Measurements from ENCODE around the gene GSG1L. TPM values are rescaled to one million over a fixed set of nuclear protein-coding genes. Genes with fewer than 3 reads are reported as not detected.

GSG1L gene
- total RNA-seq, 1 donor: not detected

DNA sequence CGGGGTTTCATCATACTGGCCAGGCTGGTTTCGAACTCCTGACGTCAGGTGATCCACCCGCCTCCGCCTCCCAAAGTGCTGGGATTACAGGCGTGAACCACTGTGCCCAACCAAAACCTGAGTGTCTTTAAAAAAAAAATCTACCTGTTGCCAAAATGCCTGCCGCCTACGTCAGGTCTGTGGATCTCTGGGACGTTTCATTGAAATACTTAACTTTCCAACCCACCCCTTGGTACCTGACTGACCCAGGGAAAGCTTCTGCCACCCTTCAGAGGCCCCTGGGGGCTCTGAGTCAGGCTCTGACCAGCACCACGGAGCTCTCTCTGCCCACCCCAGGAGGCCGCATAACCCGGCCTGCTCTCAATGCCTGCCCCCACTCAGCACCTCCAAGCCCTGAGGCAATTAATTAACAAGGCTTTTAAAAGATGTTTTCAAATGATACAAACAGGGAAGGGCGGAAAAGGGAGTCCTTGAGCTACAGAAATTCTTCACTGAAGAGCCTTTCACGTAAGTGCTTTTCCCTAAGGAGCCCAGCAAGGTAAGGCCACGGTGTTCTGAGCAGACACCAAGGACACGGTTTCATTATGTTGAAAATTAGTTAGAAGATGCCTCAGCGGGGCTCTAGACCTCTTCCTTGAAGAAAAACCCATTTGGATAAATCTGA, 29.3 kb upstream of the GSG1L start:
- DNase-seq (ENCODE audit: low read depth in 2 of 3, low spot score in 2 of 3): no peak

DNA sequence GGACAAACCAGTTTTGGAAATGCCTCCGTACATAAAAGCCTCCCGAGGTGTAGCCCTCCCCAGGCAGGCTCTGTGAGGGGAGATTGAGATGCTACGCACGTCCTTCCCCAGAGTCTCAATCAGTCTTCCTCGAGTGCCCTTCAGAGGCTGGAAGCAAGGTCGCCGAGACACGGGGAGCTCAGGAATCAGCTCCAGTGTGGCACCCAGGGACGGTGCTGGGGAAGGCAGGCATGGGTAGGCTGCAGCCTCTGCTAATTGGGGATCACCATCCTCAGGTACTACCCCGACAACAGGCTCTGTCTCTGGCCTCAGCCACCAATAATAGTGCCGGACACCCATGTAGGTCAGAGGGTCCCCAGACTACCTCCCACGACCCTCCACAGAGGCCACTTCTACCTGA, 28.1 kb upstream of the GSG1L start:
- DNase-seq (ENCODE audit: low read depth in 2 of 3, low spot score in 2 of 3): no peak

DNA sequence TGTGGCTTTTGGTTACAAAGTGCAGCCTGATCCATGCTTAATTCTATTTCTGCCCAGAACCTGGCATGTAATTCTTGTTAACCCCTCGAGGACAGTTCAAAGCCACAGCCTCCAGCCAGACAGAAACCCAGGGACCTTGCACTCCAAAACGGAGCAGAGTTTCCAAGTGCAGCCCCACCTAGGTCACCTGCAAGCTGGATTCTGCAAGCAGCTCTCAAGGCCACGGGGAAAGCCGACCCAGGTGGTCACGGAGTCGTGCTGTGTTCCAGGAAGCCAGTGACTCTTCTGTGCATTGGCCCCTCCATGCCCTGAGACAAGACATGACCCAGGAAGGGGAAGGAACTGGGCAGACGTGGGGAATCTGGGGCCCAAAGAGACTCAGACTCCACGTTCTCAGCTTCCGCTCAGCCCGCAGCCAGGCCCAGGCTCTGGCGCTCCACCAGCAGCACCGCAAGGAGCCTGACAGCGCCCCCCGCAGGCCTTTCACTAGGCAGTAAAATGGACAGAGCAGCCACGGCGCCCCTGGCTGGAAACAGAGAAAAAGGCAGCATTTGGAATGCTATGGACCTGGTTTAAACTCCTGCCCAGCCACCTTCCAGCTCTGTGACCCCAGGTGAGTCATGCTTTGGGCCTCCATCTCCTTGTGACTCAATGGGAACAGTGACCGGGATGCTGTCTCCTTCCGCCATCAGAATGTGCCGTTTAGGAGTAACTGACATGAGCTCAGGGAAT, 27.3 kb upstream of the GSG1L start:
- no peak for DNase-seq (ENCODE audit: low read depth in 2 of 3, low spot score in 2 of 3)

DNA sequence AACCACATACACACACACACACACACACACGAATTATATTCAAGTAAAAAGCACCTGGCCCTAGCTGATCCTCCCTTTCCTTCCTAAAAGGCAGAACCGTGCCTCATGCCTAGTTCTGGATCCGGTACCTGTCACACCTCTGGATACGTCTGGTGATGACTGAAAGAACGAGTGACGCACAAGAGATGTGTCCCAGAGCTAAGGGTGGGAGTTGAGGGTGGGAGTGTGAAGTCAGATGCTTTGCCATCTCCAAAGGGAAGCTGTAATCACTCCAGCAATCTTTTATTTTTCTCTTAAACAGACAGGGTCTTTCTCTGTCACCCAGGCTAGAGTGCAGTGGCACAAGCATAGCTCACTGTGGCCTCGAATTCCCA, 26.5 kb upstream of the GSG1L start:
- no peak for DNase-seq (ENCODE audit: low read depth in 2 of 3, low spot score in 2 of 3)

DNA sequence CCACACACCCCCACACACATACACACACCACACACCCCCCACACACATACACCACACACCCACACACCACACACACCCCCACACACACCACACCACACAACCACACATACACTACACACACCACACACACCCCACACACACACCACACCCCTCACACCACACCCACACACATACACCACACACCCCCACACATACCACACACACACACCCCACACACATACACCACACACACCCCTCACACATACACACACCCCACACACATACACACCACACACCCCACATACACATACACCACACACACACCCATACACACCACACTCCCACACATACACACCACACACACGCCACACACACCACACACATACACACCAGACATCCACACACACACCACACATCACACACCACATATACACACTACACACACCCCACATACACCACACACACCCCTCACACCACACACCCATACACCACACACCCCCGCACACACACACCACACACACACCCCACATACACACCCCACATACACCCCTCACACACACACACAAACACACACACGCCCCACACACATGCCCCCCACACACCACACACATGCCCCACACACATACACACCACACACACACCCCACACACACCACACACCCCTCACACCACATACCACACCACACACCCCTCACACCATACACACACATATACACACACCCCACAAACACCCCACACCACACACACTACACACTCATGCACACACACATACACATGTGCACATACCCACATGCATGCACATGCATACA, 25.9 kb upstream of the GSG1L start:
- DNase-seq (ENCODE audit: low read depth in 2 of 3, low spot score in 2 of 3): no peak

DNA sequence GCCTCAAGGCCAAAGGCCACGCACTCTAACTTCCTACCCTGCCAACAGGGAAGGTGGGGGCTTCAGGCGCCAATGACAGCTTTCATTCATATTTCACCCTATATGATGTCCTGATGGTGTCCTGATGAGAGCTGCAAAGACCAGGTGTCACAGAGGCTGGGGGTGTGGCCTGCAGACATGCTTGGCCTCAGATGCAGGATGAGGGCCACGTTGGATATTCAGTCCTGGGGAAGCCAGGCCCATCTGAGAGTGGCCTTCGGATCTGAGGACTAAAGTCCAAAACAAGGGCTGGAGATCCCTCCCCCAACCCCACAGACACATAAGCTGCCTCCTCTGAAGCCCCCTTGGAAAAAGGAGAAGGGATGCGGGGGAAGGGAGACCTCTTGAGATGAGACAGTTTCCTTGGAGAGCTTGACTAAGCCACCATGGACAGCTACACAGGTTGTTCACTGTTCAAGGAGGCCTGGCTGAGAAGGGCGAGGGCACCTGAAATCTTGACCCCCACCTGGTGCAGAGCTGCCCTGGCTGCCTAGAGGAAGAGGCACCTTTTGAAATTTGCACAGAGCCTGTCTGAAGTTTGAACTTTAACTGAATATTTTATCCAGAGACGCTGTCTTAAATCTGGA, 24.3 kb upstream of the GSG1L start:
- DNase-seq (ENCODE audit: low read depth in 2 of 3, low spot score in 2 of 3): peak in 1 of 3 donors; percentile 6

DNA sequence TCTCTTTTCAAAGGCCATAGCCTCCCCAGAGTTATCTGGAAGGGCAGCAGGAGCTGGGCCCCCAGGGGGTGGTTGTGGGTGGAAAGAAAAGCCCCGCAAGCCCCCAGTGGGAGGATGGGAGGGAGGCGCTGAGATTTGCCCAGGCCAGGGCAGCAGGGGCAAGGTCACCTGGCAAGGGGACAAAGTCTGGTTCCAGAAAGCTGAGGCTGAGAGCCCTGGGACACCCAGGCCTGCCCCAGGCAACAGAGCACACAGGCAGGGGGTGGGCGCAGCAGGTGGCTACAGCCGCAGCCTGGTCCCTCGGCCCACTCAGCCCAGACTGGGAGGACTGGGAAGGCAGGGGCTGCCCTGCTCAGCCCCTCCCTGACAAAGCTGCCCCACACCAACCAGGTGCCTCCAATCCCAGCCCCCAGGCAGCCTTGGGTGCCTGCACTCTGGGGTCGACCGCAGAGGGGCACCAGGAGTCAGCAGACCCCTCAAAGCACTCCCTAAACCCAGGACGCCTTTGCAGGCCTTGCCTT, 23.7 kb upstream of the GSG1L start:
- no peak for DNase-seq (ENCODE audit: low read depth in 2 of 3, low spot score in 2 of 3)

DNA sequence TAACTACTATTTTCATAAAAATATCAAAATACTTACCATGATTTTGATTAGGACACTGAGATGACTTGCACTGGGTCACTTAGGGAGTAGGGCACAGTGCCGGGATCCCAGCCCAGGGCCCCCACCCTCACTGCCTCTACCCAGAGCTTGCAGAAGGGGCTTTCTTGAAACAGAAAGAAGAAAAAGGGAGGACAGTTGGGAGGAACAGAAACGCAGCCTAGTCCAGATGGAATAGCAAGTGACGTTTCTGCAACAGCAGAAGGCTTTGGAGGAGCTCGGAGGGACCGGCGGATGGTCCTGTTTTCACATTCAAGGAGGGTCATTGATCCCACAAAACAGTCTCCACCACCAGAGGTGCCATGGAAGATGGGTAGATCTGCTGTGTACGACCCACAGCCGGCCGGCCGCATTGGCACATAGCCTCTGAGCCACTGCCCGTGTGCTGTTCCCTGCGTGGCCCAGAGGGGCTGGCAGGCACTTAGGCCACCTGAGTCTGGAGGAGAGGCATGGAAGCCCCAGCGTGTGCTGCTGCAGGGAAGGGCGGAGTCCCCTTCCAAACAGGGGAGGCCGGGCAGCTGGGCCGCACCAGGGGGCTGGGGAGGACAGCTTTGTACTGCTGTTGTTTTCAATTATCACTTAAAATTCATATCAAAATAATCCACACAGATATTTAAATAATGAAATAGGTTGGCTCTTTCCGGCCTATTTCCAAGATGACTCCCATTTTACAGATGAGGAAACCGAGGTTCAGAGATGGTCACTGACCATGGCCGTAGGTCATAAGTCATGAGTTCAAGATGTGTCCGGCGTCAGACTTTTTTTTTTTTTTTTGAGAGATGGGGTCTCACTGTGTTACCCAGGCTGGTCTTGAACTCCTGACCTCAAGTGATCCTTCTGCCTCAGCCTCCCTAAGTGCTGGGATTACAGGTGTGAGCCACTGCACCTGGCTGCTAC, 22.9 kb upstream of the GSG1L start:
- DNase-seq (ENCODE audit: low read depth in 2 of 3, low spot score in 2 of 3): no peak

DNA sequence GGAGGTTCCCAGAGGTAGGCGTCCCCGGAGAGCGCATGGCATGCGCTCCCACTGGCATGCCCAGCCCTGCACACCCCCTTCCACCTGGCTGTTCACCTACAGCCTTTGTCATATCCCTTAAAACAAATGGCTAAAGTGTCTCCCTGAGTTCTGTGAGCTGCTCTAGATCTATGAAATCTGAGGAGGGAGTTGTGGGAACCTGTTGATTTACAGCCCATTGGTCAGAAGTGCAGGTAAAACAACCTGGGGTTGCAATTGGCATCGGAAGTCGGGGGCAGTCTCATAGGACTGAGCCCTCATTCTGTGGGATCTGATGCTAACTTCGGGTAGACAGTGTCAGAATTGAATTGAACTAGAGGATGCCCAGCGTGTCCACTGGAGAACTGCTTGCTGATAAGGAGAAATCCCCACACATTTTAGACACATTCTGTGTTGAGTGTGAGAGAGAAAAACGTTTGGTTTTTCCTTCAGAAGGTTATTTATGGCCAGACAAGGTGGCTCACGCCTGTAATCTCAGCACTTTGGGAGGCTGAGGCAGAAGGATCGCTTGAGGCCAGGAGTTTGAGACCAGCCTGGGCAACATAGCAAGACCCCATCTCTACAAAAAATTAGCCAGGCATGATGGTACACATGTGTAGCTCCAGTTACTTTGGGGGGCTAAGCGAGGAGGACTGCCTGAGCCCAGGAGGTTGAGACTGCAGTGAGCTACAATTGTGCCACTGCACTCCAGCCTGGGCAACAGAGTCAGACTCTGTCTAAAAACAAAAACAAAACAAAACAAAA, 22.1 kb upstream of the GSG1L start:
- DNase-seq (ENCODE audit: low read depth in 2 of 3, low spot score in 2 of 3): no peak

DNA sequence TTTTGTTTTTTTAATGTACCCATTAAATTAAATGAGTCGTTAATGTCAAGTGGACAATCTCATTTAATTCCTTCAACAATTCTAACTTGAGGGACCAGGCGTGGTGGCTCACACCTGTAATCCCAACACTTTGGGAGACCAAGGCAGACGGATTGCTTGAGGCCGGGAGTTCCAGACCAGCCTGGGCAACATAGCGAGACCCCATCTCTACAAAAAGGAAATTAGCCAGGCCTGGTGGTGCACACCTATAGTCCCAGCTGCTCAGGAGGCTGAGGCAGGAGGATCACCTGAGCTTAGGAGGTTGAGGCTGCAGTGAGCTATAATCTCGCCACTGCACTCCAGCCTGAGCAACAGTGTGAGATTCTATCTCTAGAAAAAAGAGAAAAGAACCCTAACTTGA, 20.7 kb upstream of the GSG1L start:
- DNase-seq (ENCODE audit: low read depth in 2 of 3, low spot score in 2 of 3): no peak

DNA sequence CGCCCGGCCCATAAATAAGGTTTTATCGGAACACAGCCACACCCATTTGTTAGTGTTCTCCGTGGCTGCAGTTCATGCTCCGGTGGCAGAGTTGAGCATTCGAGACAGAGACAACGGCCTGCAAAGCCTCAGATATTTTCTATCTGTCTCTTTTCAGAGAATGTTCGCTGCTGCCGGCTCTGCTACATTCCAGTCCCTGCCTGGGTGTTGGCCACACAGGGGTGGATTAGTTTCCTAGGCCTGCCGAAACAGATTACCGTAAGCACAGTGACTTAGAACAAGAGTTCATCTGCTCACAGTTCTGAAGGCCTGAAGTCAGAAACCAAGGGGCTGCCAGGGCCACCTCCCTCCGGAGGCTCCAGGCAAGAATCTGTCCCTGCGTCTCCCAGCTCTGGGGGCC, 19.1 kb upstream of the GSG1L start:
- no peak for DNase-seq (ENCODE audit: low read depth in 2 of 3, low spot score in 2 of 3)

DNA sequence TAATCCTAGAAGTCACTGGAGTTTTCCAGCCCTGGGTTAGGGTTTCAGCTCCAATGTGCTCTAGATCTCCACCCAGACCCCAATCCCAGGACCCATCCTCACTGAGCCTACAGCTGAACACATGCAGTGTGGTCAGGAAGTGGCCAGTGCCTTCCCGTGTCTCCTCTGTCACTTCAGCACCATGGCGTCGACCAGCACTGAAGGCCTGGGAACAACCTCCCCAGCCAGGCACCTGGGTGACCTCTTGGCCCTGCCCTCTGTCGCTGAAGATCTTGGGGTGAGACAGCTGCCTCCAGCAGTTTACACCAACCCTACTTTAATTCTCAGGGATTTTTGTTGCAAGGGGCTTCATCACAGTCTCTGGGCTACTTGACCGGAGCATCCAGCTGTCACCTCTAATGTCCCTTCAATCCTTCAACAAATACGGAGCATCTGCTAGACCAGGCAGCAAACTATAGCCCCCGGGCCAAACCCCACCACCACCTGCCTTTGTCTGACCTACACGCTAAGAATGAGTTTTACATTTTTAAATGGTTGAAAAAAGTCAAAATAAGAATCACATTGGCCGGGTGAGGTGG, 18.0 kb upstream of the GSG1L start:
- DNase-seq (ENCODE audit: low read depth in 2 of 3, low spot score in 2 of 3): no peak

DNA sequence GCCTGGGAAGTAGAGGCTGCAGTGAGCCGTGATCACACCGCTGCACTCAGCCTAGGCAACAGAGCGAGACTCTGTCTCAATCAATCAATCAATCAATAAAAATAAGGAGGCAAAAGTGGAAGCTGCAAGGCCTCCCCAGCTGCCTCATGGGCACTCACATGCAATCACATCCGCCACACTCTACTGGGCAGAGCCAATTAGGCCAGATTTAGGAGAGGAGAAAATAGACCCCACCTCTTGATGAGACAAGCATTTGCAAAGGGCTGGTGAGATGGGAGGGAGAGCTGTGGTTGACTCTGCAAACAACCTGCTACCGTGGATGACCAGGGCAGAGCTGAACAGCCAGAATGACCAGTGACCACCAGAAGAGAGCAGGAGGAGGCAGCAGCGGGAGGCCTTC, 14.7 kb upstream of the GSG1L start:
- no peak for DNase-seq (ENCODE audit: low read depth in 2 of 3, low spot score in 2 of 3)

DNA sequence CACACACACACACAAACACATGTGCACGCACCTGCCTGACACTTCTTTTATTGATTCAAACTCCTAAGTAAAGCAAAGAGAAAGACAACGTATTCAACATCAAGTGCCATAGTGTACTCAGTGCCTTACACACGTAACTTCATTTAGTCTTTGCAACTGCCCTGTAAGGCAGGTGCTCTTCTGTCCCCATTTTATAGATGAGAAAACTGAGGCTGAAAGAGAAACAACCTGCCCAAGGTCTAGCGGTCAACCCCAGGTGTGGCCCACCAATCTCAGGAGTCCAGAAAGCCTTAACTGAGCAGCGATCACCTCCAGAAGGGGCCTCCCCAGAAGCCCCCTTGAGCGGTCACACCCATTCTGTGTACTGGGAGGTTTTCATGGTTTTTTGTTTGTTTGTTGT, 10.3 kb upstream of the GSG1L start:
- no peak for DNase-seq (ENCODE audit: low read depth in 2 of 3, low spot score in 2 of 3)

DNA sequence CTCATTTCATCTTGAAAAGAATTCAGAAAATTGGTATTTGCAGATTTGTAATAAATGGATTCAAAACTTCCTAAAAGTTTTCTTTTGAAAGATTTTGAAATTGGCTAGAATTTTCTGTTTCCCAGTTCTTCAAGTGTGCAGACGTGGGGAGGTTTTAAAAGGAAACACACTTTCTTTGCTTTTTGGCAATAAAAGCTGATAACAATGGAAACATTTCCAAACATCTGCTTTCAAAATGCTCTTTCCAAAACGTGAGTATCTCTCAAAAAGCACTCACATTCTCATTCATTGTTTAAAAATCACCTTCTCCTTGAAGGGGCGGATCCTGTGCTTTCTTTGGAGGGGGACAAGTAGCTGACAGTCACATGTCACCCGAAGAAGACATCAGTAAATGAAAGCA, 8.6 kb upstream of the GSG1L start:
- no peak for DNase-seq (ENCODE audit: low read depth in 2 of 3, low spot score in 2 of 3)

DNA sequence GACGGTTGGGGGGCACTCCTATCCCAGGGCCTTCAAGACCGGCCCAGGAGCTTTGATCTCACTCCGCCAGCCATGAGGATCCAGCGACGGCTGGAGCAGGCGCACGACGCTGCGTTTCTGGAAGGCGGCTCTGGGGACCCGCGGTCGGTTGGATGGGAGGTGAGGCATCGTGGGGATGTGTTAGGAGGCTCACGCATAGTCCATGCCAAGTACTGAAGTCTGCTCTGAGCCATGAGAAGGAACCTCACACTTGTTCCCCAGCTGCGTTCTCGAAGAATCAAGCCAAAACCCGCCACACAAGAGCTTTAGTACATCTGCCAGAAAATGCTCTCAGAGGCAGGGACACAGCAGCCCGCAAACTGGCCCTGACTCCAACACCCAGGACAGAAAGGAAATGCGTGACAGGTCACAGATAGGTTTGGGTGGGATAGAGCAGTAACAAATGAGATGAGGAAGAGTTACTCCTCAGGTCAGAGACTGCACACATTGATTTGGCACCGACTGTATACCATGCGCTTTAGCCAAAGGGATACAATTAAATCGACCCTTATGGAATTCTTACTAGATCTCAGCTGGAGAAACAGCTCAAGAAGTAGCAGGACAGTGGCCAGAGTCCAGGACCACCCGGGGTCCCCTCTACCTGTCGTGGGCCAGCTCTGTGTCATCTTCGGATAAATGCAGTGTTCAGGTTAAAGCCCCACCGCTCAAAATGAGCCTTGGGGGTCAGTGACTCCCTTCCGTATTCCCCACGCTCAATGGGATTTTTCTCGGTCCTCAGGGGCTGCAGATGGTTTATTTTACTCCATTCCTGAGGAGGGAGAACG, 6.7 kb upstream of the GSG1L start:
- no peak for DNase-seq (ENCODE audit: low read depth in 2 of 3, low spot score in 2 of 3)

DNA sequence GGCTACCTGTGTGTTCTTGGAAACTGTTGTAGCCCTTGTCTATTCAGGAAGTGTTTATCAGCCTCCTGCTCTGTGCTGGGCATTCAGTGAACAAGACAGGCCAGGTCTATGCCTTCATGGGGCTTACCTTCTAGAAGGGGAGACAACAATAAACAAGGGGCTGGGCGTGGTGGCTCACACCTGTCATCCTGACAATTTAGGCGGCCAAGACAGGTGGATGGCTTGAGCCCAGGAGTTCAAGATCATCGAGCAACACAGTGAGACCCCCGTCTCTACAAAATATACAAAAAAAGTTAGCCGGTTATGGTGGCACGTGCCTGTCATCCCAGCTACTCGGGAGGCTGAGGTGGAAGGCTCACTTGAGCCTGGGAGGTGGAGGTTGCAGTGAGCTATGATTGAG, 5.5 kb upstream of the GSG1L start:
- no peak for DNase-seq (ENCODE audit: low read depth in 2 of 3, low spot score in 2 of 3)

Measured in hematopoietic multipotent progenitor cell (in vitro differentiated cells).